SK-N-MC (cell line): Measurements from ENCODE around the gene LFNG.
"Not testable (repeated sequence)": the region's sequence is repeated elsewhere in the genome, so short reads cannot be mapped to it uniquely, and the experiment has no call there.

Experiments
- EZH2 ChIP-seq: fragments of 200-600 bp; sonication (generic); IDR thresholded peaks from one replicate; pipeline ENCODE4 v1.6.1; 2017; ENCODE audit warnings: antibody characterized with exemption
- FOXP2 ChIP-seq: optimal IDR thresholded peaks from 2 replicates; pipeline ENCODE3; 2011; ENCODE audit warnings: mild to moderate bottlenecking, moderate library complexity; ENCODE audit not compliant: insufficient read depth; ENCODE audit errors: extremely low read length, control extremely low read depth
- POLR2AphosphoS5 ChIP-seq: IDR thresholded peaks from 2 replicates; pipeline ENCODE4 v1.6.1; 2012; ENCODE audit warnings: mild to moderate bottlenecking, low read depth, low read length, borderline replicate concordance

- TF ChIP-seq POLR2AphosphoS5, EZH2, FOXP2: not testable (repeated sequence)
Observed at GRCh38 chr7:2532816-2533215, 13.2 kb downstream of the LFNG start.
